ENCODE results near the gene SPON1.

SPON1 gene

GRCh38 chr11:14190992-14191778 lies 228.7 kb downstream of the SPON1 start:
- no peak for TF ChIP-seq EZH2phosphoT487 (conservative IDR thresholded peaks at IDR 0.05; ENCODE audit: low read length)
- no peak for TF ChIP-seq CTCF (IDR thresholded peaks at IDR 0.05; ENCODE audit: insufficient read depth, low read length, poor library complexity, severe bottlenecking)
- Histone ChIP-seq H3K79me2 (ENCODE audit: insufficient read depth, low read length) (no peaks in the 10 kb centered on the region), H3F3A (ENCODE audit: insufficient read depth) (no peaks in the 10 kb centered on the region), H3K9me2 (replicated peaks; ENCODE audit: insufficient read depth, low read length) (no peaks in the 10 kb centered on the region), H4K20me1 (ENCODE audit: low read depth, low read length) (no peaks in the 10 kb centered on the region), H3K9ac (ENCODE audit: low read length) (no peak overlapping the region), H3K36me3 (ENCODE audit: low read length) (no peaks in the 10 kb centered on the region), H3K4me2 (ENCODE audit: low read depth, low read length, poor library complexity, severe bottlenecking) (no peak overlapping the region), H3K4me3 (ENCODE audit: insufficient read depth, low read length, poor library complexity, severe bottlenecking) (no peak overlapping the region), H3K27ac (ENCODE audit: low read depth, low read length) (no peak overlapping the region), H3K27me3 (ENCODE audit: low read length) (no peaks in the 10 kb centered on the region), H3K9me3 (ENCODE audit: insufficient read depth, low read length) (no peaks in the 10 kb centered on the region), H2AFZ (ENCODE audit: low read depth, low read length, severe bottlenecking) (no peak overlapping the region)

- H3K9ac ChIP-seq (ENCODE audit: low read length) = no peak overlapping the region
- no peak overlapping the region for H2AFZ ChIP-seq (ENCODE audit: low read depth, low read length, severe bottlenecking)
- no peaks in the 10 kb centered on the region for H3K79me2 ChIP-seq (ENCODE audit: insufficient read depth, low read length)
- H3K9me3 ChIP-seq (ENCODE audit: insufficient read depth, low read length) = no peaks in the 10 kb centered on the region
- H3K9me2 ChIP-seq (replicated peaks; ENCODE audit: insufficient read depth, low read length) = no peaks in the 10 kb centered on the region
- no peaks in the 10 kb centered on the region for H3K27me3 ChIP-seq (ENCODE audit: low read length)
- no peak overlapping the region for H3K4me2 ChIP-seq (ENCODE audit: low read depth, low read length, poor library complexity, severe bottlenecking)
- no peak overlapping the region for H3K4me3 ChIP-seq (ENCODE audit: insufficient read depth, low read length, poor library complexity, severe bottlenecking)
- H4K20me1 ChIP-seq (ENCODE audit: low read depth, low read length) = no peaks in the 10 kb centered on the region
- no peaks in the 10 kb centered on the region for H3F3A ChIP-seq (ENCODE audit: insufficient read depth)
- TF ChIP-seq CTCF (IDR thresholded peaks at IDR 0.05; ENCODE audit: insufficient read depth, low read length, poor library complexity, severe bottlenecking) (no peak), EZH2phosphoT487 (conservative IDR thresholded peaks at IDR 0.05; ENCODE audit: low read length) (no peak)
- H3K36me3 ChIP-seq (ENCODE audit: low read length) = no peaks in the 10 kb centered on the region
- no peak overlapping the region for H3K27ac ChIP-seq (ENCODE audit: low read depth, low read length)
These were observed 231.1 kb downstream of the SPON1 start for GRCh38 chr11:14193644-14194043.

GRCh38 chr11:14202251-14203196 lies 240.0 kb downstream of the SPON1 start:
- no peak overlapping the region for H3K9ac ChIP-seq (ENCODE audit: low read length)
- H3K4me2 ChIP-seq (ENCODE audit: low read depth, low read length, poor library complexity, severe bottlenecking) = no peak overlapping the region
- TF ChIP-seq EZH2phosphoT487 (conservative IDR thresholded peaks at IDR 0.05; ENCODE audit: low read length) = no peak
- TF ChIP-seq CTCF (IDR thresholded peaks at IDR 0.05; ENCODE audit: insufficient read depth, low read length, poor library complexity, severe bottlenecking) = no peak
- H2AFZ ChIP-seq (ENCODE audit: low read depth, low read length, severe bottlenecking) = no peak overlapping the region
- H3K79me2 ChIP-seq (ENCODE audit: insufficient read depth, low read length) = no peaks in the 10 kb centered on the region
- H3K27ac ChIP-seq (ENCODE audit: low read depth, low read length) = no peak overlapping the region
- no peaks in the 10 kb centered on the region for H3K9me2 ChIP-seq (replicated peaks; ENCODE audit: insufficient read depth, low read length)
- no peaks in the 10 kb centered on the region for H3K27me3 ChIP-seq (ENCODE audit: low read length)
- H3F3A ChIP-seq (ENCODE audit: insufficient read depth) = no peaks in the 10 kb centered on the region
- no peaks in the 10 kb centered on the region for H4K20me1 ChIP-seq (ENCODE audit: low read depth, low read length)
- no peaks in the 10 kb centered on the region for H3K36me3 ChIP-seq (ENCODE audit: low read length)
- H3K4me3 ChIP-seq (ENCODE audit: insufficient read depth, low read length, poor library complexity, severe bottlenecking) = no peak overlapping the region
- no peaks in the 10 kb centered on the region for H3K9me3 ChIP-seq (ENCODE audit: insufficient read depth, low read length)
